DLD1 (cell line): ENCODE measurements around the gene CCR7.

Experiments
- in situ Hi-C: cut with HindIII; loops from 2 replicates; pipeline ENCODE4 v1.10.0; 2017; ENCODE audit warnings: low sequenced_read_pairs

The CCR7 gene, protein sequence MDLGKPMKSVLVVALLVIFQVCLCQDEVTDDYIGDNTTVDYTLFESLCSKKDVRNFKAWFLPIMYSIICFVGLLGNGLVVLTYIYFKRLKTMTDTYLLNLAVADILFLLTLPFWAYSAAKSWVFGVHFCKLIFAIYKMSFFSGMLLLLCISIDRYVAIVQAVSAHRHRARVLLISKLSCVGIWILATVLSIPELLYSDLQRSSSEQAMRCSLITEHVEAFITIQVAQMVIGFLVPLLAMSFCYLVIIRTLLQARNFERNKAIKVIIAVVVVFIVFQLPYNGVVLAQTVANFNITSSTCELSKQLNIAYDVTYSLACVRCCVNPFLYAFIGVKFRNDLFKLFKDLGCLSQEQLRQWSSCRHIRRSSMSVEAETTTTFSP

DNA sequence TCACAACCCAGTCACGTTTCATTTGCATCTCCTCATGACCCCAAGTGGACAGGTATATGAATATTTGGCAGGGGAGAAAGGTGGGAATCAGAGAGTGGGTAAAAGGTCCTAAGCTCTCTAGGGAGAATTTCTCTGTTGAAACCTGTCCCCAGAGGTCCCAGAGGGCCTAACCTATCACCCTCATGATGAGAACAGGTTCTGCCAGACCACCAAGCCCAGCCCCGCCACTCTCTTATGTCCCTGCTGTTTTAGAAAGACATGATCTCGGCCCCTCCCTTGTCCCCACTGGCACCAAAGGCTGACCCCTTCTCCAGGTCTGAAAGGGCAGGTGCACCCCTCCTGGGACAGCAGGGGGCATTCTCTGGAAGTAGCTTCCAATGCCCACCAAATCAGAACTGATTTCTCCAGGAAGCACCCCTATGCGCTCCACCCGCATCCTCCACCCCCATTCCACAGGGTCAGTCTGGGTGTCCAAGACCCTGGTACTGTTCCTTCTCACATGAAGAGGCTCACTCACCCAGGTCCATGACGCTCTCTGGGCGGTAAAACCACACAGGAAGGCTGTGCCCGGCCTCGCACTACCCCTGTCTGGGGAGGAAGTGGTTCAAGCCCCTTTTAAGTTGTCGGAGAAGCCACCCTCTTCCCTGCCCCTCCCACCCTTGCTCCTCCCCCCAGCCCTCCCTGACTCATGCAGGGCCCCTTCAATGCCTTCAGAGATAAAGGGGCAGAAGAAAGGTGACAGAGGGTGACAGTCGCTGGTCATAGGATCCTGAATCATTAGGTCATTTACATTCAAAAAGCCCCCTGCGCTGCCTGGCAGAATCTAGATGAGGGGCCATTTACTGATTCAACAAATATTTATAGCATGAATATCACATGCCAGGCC, at the start of gene CCR7:
Gene CCR7, minus strand, starts transcription at position 590 of the 886 bp plus-strand sequence. Its CDS starts 63 bp downstream, at position 527.
- in situ Hi-C loops = no loop called here

DNA sequence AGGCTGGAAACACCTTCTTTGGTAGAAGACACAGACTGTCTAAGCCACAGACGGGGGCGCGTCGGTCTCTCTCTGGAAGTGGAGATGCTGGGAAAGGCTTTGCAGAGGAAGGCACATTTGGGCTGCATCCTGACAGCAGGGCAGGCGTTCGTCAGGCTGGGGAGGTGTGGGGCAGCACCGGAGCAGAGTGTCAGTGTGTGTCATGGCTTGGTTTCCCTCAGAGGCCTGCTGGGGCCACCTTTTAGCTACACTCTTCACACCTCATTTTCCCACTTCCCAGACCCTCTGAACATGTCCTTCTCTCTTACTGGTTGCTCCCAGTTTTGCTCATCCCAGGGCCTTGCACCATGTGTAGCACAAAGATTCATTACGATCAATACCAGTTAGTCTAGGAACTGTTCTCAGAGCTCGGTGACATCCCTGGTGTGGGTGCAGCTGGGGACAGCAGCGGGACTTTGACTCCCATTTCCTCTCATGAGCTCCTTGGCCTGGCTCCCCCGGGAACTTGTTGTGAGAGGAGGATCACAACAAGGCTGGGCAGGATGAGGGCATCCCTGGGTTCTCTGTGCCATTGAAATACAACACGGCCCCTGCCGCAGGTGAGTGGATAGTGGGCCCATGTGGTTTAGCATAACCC, 49.3 kb upstream of the CCR7 start:
- in situ Hi-C loops = no loop called here

DNA sequence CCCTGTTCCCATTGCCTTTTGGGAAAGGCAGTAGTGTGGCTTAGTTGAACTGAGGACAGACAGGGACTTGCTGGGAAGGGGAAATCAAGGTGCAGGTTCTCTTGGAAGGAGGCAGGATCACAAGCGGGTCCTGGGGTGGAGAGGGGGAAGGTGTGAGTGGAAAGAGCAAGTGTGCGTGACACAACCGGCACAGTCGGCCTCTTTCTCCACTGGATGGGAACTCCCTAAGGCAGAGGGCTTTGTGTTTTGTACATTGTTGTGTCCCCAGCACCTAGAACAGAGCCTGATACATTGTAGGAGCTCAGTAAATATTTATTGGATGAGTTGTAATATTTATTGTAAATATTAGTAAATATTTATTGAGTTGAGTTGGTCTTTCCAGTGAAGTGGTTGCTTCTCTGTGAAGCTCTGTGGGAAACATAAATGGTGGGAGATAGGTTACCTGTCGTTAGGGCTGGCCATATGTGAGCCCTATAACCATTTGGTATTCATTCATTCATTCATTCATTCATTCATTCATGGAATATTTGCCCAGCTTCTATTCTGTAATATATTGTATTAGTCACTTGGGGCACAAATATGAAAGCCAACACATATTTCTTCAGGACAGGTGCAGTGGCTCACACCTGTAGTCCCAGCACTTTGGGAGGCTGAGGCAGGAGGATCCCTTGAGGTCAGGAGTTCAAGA, 48.3 kb upstream of the CCR7 start:
- in situ Hi-C loops = no loop called here

DNA sequence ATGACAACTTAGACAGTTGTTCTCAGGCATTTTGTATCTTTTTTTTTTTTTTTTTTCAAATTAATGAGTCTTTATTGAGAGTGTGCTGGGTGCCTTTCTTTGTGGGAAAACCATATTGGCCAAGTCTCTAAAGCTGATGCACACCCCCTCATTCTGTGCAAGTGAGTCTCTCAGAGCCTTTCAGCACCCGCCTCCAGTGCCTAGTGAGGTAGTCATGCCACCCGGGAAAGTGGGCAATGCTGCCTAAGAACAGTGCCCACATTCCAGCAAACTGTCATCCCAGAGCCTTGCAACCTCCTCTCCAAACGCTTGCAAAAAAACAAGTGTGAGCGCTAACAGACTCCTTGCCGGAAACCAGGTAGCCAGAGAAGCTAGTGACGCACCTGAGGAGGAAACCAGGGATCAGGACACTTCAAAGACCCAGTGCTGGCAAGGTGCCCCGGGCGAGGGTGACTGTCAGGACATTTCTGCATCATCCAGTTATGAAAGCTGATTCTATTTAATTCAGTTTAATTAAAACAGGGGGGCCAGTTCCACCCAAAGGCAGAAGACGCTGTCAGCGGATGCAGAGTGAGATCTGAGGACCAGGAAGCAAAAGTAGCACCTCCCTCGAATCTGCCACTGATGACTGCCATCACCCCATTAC, 47.5 kb upstream of the CCR7 start:
- in situ Hi-C loops = no loop called here

DNA sequence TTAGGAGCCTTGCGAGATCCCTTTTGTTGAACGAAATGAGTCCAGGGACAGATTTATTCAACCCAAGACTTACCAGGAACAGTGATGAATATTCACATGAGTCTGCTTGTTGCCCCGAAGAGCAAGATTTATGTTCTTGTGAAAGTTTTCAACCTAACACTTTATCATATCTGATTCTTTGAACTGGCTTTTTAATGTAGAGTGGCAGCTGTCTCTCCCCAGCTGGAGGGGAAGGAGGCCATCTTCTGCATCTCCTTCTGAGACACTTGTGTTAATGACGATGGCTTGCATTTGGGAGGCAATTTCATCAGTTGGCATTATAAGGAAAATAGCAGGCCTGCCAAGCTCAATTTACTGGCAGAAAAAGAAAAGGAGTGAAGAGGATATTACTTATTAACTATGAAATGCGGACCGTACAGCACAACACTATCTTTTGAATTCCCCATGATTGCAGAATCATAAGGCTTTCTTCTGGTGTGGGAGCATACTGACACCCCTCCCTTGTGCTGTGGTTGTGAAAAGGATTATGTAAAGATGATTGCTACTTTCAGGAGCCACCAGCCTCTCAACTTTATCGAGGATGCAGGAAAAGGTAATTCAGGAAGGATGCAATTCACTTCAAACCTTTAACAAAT, 46.7 kb upstream of the CCR7 start:
- in situ Hi-C loops = no loop called here

DNA sequence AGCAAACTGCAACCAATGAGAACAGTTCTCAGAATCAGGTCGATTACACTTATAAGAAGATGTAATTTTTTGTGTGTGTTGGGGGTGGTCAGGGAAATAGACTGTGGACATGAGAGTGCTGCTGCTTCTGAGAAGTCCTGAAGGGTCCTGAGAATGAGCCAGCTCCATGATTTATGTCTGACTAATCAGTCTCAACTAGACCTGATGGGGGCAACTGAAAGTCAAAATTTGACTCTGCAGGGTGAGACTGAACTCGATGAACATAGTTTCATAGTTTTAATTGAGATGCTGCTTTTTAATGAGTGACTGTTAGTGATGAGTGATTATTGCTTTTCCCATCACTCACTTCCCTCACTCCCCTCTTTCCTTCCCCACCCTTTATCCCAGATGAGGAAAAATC, 45.1 kb upstream of the CCR7 start:
- in situ Hi-C loops = no loop called here

DNA sequence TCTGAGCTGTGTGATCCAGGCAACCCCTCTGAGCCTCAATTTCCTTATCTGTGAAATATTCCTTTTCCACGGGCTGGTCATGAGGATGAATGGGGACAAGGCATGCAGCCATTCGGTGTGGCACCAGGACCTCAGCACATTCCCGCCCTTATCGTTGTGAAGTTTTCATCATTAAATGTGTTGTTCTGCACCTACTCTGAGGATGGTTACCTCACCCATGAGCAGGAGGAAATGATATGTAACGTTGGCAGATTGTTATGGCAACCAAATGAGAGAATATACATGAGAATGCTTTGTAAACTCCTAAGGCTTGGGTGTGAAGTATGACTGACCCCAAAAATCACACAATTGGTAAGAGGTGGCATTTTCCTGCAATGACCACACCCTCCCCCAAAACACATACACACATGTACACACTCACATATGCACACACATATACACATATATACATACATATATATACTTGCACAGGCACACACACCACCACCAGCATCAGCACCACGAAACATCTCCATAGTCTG, 42.8 kb upstream of the CCR7 start:
- in situ Hi-C loops = no loop called here

DNA sequence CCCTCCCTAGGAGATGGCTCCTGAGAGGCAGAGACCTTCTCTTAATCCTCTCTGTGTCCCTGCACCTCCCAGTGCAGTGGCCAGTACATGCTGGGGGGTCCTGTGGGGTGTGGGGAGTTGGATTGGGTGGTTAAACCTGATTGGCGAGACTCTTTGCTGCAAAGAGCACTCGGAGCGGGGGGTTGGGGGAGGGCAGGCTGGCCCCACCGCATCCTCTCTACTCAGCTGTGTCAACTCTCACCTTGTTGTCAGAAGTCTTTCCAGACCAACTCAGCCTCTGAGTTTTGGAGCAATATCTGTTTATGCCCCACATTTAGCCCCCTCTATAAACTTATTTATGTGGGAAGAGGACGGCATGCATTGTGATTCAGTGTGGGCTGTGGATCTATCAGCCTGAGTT, 42.4 kb upstream of the CCR7 start:
- in situ Hi-C loops = no loop called here

DNA sequence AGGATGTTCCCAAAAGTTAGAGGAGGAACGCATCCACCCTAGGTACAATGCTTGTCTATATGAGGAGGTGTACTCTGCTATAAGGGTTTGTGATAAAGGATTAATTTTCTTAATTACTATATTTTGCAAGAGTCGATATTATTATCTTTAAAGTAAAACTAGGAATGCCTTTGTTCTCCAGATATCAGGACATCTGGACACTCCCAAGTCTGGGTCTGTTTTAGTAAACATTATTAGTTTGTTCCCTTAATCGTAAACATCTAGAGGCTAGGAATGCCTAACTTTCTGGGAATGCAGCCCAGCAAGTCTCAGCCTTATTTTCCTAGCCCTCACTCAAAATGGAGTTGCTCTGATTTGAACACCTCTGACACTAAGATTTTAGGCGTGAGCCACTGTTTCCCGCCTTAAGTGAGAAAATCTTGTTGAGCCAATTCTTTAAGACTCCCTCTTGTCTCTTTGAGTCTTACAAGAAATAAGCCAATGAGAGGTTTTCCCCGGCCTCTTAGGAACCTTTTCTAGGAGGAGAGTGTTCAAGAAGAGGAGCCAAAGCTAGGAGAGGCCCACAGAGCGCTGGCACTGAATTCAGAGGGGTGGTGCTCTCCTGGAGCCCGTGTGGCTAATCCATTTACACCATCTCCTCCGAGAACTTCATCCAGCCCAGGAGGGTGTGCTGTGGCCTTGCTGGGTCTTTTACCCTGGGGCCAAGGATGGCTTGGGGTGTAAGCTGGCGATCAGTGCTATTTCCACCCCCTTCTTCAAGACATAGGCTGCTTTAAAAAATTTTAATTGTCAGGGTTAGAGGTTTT, 41.5 kb upstream of the CCR7 start:
- in situ Hi-C loops = no loop called here

DNA sequence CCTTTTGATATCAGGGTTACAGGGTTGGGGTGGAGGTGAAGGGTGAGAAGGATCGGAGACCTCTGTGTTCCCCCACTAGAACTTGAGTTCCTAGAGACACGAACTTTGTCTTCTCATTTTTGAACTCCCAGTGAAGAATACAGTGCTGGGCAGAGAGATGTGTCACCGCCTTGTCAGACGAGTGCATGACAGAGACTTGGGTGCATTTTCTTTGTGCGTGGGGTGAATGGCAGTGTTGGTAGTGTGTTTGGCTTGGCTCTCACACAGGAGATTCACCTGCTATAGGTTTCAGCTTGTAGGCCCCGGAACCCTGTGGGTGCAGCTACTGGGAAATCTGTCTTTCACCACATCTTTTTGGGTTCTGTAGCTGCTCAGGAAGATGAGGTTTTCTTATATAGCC, 40.0 kb upstream of the CCR7 start:
- in situ Hi-C loops = no loop called here

DNA sequence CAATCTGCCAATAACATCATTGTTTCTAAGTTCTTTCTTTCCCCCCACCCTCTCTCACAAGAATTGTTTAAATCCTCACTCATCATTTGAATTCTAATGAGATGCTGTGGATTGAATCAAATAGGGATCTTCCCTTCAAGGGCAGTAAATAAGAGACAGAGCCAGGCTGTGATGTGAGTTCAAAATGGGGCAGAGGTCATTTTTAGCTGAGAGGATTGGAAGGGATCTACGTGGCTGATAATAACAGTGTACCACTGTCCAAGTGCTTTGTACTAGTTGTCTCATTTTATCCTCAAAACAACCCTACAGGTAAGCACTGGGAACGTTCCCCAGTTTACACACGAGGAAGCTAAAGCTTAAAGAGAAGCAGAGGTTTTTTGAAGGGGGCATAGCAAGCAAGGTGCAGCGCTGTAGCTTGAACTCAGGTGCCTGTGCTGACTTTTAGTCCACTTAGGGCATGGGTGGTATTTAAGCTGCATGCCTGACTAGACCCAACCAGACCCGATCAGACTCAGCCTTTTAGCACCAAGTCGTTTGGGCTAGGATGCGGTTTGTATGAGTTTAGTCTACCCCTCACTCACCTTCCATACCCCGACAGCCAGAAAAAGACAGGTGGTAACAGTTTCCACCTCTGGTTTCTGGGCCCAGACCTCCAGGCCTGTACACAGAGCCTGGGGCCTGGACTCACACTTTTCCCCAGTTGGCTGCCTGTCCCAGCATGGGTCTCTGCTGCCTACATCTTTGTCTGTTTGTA, 39.2 kb upstream of the CCR7 start:
- in situ Hi-C loops = no loop called here

DNA sequence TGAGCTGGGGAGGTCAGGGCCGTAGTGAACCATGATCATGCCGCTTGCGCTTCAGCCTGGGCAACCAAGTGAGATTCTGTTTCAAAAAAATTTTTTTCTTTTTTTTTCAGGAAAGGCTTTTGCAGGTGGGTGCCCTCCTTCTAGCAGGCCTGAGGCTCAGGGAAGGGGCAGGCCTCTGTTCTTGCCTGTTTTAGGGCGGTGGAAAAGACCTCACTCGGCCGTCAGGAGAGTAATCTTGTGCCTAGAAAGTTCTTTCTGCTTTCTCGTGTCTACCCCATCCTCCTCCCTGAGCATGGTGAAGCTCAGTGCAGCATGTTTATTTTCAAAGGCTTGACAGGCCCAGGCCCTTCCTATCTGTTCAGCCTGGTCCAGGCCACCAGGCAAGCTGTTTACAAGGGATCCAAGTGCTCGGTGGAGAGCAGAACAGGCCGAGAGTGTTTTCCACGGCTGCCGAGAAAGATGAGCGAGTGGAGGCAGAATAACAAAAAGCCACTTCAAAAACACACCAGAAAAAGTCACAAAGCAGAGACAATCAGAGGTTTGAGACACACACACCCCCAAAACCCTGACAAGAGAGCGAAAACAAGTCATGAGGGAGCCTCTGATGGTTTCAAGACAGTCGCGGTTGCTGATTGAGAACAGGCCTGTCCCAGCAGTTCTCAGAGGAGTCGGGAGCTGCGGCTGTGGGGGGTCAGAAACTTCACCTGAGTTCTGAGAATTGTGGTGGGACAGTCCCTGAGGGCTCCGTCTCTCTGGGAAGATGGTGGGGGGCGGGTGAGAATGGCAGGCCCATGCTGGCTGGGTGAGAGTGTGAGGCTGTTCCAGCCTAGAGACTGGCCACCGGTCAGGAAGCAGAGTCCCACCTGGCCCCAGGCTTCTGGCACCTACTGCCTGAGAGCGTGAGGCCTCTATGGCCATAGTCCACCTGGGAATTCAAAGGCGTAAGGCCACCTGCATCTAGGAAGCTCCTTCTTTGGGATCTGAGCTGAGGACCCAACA, 37.5 kb upstream of the CCR7 start:
- in situ Hi-C loops = no loop called here

DNA sequence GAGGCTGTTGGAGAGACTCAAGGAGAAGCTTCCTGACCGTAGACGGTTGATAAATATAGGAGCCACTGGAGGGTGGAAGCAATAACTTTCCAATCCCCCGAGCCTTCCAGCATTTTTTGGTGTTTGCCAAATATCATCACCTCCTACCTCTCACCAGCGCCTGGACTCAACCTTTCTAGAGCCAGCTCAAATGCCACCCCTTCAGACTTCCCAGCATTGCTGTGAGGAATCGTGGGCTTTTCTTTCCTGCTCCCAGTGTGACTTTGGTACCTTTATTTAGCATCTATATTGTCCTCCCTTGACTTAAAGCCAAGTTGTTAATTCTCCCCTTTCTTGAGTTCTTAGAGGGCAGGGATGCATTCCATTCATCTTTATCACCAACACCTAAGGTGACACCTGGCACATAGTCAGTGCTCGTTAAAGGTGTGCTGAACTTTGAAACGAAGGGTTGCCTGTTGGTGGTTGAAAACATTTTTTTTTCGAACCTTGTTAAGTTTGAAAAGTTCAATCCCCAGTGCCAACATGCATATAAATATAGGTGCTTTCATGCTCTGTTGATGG, 35.3 kb upstream of the CCR7 start:
- in situ Hi-C loops = no loop called here

DNA sequence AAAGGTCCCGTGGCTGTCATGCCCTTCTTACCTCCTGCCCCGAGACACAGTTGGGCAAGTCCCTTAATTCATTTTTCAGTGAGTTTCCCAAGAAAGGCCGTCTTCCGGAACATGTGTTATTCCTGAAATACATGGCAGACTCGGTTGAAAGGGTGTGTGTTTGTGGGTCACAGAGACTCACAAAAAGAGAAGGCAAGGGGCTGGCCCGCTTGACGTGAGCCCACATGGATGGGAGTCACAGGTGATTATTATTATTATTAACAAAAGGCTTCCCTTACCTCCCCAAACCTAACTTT, 34.1 kb upstream of the CCR7 start:
- in situ Hi-C loops = no loop called here

DNA sequence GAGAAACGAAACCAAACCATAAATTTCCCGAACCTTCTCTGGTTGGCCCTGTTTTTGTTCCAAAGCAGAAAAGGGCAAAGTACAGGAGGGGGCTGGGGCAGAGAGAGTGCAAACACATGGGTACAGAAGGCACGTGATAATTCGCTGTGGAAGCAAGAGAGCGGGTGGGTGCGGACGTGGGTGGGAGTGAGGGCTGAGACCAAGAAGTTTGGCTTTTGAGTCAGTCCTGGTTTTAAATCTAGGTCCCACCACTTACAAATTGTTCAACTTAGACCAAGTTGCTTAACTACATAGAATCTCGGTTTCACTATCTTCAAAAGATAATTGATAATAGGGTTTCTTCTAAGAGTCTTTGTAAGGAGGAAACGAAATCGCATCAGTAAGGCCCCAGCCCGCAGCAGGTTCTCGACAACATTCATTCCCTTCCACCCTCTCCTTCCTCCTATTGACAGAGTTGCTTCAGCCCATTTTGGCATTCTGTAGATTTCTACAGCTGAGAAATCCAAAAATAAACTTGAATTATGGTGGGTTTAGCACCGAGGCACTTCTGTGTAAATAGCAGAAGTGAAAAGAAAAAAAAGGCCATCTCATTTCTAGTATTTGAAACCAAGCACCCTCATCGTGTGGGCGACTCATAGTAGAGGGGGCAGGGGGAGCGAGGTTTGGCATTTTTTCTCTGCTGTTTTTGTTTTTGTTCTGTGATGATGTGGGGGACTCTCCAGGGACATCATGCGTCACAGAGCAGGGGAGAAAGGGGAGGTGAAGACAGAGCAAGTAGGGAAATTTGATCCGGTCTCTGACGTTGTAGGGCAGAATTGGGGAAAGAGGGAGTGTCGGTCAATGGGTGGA, 33.6 kb upstream of the CCR7 start:
- in situ Hi-C loops = no loop called here

DNA sequence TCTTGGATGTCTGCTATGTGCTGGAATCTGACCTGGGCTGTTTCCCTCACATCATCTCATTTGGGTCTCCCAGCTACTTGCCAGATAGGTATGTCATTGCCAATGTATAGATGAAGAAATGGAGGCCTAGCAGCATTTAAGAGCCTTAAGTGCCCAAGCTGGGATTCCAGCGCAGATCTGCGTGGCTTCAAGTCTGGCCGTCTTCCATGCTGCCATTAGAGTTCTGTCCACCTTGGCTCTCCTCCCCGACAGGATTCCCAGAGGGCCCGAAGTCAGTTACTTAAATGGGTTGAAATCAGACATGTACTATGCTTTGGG, 33.0 kb upstream of the CCR7 start:
- in situ Hi-C loops = no loop called here
